ENCODE results near the gene DRC1. TPM values are rescaled to one million over a fixed set of nuclear protein-coding genes. Genes with fewer than 3 reads are reported as not detected.

DRC1 gene
- polyA plus RNA-seq, 2 of the 4 experiments (the other 2 are of a cell fraction) = 0.21 to 0.39 TPM

DNA sequence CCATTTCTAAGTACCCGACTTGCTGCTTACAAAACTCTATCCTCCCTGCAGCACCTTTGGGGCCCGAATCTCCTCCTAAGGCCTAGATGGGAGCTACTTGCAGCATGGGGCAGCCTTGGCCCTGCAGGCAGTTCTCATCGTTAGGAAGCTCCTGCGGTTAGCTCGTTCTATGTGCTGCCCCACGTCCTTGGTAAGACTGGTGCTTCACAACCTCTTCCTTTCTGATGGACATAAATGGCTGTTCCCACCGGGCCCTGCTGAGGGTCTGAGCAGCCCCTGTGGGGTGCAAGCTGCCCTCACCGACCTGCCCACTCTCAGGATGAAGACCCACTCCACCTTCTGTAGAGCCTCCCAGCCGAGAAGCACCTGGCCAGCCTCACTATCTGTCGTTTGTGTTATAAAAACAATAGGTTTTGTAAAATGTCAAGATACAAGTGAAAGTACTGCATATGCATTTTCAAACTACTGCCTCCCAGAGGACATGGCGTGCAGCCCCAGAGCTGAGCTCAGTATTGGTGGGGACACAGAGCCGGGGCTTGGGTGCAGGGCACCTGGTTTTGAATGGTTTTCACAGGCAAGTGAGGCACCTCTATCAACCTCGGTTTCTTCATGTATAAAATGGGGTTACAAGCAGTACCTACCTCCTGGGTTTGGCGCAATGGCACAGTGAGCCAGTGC, 56.8 kb downstream of the DRC1 start:
- ChIA-PET POLR2A (no interaction called here), CTCF (interaction anchor here (0.9 to 3.7 kb wide), 9 partner anchors 9 to 128 kb away, joined by 3 to 15 read pairs (median 4); partner anchors contain the start of gene SELENOI)
- ATAC-seq (no peak), DNase-seq (ENCODE audit: low read depth in 1 of 2, low spot score in 1 of 2) (no peak), FAIRE-seq (no peak)
- no peak for TF ChIP-seq EP300 (IDR thresholded peaks at IDR 0.05)
- no peak for TF ChIP-seq NR3C1 (IDR thresholded peaks at IDR 0.05)
- TF ChIP-seq FOXS1 (CRISPR knock-in tag; IDR thresholded peaks at IDR 0.05) = no peak
- no peak for TF ChIP-seq KDM1A (IDR thresholded peaks at IDR 0.05; ENCODE audit: low read depth)
- TF ChIP-seq TFCP2L1 (CRISPR knock-in tag; IDR thresholded peaks at IDR 0.05) = no peak
- no peak for TF ChIP-seq ZFP36 (IDR thresholded peaks at IDR 0.05; ENCODE audit: borderline replicate concordance, partially characterized antibody)
- no peak for TF ChIP-seq RCOR1 (IDR thresholded peaks at IDR 0.05; ENCODE audit: low read depth, low read length)
- TF ChIP-seq NPAS2 (CRISPR knock-in tag; IDR thresholded peaks at IDR 0.05; ENCODE audit: borderline replicate concordance) = no peak
- no peak for TF ChIP-seq HEYL (CRISPR knock-in tag; IDR thresholded peaks at IDR 0.05)
- TF ChIP-seq, protein P1, sequence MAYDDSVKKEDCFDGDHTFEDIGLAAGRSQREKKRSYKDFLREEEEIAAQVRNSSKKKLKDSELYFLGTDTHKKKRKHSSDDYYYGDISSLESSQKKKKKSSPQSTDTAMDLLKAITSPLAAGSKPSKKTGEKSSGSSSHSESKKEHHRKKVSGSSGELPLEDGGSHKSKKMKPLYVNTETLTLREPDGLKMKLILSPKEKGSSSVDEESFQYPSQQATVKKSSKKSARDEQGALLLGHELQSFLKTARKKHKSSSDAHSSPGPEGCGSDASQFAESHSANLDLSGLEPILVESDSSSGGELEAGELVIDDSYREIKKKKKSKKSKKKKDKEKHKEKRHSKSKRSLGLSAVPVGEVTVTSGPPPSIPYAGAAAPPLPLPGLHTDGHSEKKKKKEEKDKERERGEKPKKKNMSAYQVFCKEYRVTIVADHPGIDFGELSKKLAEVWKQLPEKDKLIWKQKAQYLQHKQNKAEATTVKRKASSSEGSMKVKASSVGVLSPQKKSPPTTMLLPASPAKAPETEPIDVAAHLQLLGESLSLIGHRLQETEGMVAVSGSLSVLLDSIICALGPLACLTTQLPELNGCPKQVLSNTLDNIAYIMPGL (CRISPR knock-in tag; IDR thresholded peaks at IDR 0.05; ENCODE audit: borderline replicate concordance) = no peak
- TF ChIP-seq RAD21 (conservative IDR thresholded peaks at IDR 0.05 in 1 of 2, IDR thresholded peaks at IDR 0.05 in 1 of 2) = no peak
- TF ChIP-seq MAZ (IDR thresholded peaks at IDR 0.05; ENCODE audit: borderline replicate concordance, low read depth, low read length) = no peak
- no peak for TF ChIP-seq BHLHE40 (IDR thresholded peaks at IDR 0.05; ENCODE audit: low read depth, low read length)
- no peak for TF ChIP-seq MAFK (IDR thresholded peaks at IDR 0.05; ENCODE audit: partially characterized antibody)
- no peak for TF ChIP-seq EHF (CRISPR knock-in tag; IDR thresholded peaks at IDR 0.05)
- Histone ChIP-seq H3K4me1 (peaks cover 20% of the 10 kb centered on the region), H3K9me3 (no peaks in the 10 kb centered on the region), H3K4me3 (no peak overlapping the region), H3K27ac (no peak overlapping the region), H3K4me2 (no peak overlapping the region)
- 78% methylated on average over 14 of the region's 14 CpGs for WGBS (ENCODE audit: missing lambda C conversion rate)

DNA sequence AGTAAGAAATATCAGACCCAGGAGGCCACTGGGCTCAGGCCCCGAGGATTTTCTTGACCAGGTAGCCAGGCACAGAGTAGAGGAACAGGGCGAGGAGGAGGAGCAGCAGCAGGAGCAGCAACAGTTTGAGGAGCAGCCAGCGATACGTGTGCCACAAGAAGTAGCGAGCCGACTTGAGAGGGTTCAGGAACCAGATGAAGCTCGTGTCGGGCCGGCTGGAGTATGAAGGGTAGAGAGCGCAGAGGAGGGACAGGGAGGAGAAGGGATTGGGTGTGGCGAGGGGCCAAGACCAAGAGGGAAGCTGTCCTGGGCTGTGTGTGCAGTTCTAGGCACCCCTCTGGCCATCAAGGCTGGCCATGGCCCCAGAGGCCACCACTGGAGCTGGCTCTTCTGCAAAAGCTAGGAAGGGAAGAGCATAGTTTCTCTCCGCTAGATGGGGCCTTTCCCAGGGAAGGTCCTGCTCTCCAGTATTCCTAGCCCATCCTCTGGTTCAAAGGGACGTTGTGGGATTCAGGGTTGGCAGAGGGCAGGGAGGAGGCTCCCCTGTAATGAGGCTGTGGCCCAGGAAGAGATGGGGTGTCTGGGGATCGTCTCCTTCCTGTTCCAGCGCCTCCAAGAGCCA, 58.4 kb downstream of the DRC1 start:
- ATAC-seq = peak; percentile 17 to 45; a peak in 4 of 6 replicates

More for the DNA sequence above, 58.4 kb downstream of the DRC1 start:
- ChIA-PET CTCF (interaction anchor here (1.1 to 2.4 kb wide), 10 partner anchors 10 to 144 kb away, joined by 3 to 10 read pairs (median 4); partner anchors contain the start of gene SELENOI), POLR2A (interaction anchor here (0.9 kb wide), 1 partner anchor 114 kb away, joined by 9 read pairs; the partner anchor contains the start of gene SELENOI)
- peaks cover 20% of the 10 kb centered on the region for H3K4me1 ChIP-seq
- TF ChIP-seq, protein P2, sequence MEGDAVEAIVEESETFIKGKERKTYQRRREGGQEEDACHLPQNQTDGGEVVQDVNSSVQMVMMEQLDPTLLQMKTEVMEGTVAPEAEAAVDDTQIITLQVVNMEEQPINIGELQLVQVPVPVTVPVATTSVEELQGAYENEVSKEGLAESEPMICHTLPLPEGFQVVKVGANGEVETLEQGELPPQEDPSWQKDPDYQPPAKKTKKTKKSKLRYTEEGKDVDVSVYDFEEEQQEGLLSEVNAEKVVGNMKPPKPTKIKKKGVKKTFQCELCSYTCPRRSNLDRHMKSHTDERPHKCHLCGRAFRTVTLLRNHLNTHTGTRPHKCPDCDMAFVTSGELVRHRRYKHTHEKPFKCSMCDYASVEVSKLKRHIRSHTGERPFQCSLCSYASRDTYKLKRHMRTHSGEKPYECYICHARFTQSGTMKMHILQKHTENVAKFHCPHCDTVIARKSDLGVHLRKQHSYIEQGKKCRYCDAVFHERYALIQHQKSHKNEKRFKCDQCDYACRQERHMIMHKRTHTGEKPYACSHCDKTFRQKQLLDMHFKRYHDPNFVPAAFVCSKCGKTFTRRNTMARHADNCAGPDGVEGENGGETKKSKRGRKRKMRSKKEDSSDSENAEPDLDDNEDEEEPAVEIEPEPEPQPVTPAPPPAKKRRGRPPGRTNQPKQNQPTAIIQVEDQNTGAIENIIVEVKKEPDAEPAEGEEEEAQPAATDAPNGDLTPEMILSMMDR (IDR thresholded peaks at IDR 0.05) = peak; percentile 14; the same call in 1 of the 3 replicates
- TF ChIP-seq EHMT2 (IDR thresholded peaks at IDR 0.05; ENCODE audit: low read depth) = no peak
- FAIRE-seq (no peak), DNase-seq (ENCODE audit: low read depth in 1 of 2, low spot score in 1 of 2) (peak in 1 of 2 experiments; percentile 39)
- WGBS (ENCODE audit: missing lambda C conversion rate) = 82% methylated on average over 15 of the region's 15 CpGs
- no peaks in the 10 kb centered on the region for H3K9me3 ChIP-seq
- no peak overlapping the region for H3K4me3 ChIP-seq
- H3K27ac ChIP-seq = no peak overlapping the region; a peak in 1 of 6 replicates
- no peak overlapping the region for H3K4me2 ChIP-seq
